SKM-1 treated with dmso at 0.1 percent for 144 hours (cell line): ENCODE measurements around the gene SLC4A11.
"Not testable (repeated sequence)": the region's sequence is repeated elsewhere in the genome, so short reads cannot be mapped to it uniquely, and the experiment has no call there.

ENCODE experiments used
- DNase-seq: peaks from one replicate; lab custom pipeline; 2025; ENCODE audit not compliant: unreplicated experiment; lab: John Stamatoyannopoulos, UW

SLC4A11 gene

GRCh38 chr20:3229158-3229557 lies 9.8 kb downstream of the SLC4A11 start:
- no peak for DNase-seq

GRCh38 chr20:3228750-3229032 lies 10.3 kb downstream of the SLC4A11 start:
- no peak for DNase-seq

- no peak for DNase-seq
Measured at GRCh38 chr20:3227936-3228749, 10.8 kb downstream of the SLC4A11 start.

- no peak for DNase-seq
Measured at GRCh38 chr20:3227506-3227905, 11.5 kb downstream of the SLC4A11 start.

- DNase-seq: no peak
Measured at GRCh38 chr20:3226864-3227263, 12.1 kb downstream of the SLC4A11 start.

- DNase-seq: no peak
Measured at GRCh38 chr20:3226093-3226492, 12.9 kb downstream of the SLC4A11 start.

- DNase-seq: no peak
Measured at GRCh38 chr20:3224681-3225421, 14.1 kb downstream of the SLC4A11 start.

GRCh38 chr20:3223994-3224680 lies 14.9 kb downstream of the SLC4A11 start:
- DNase-seq: no peak

- no peak for DNase-seq
Measured at GRCh38 chr20:3223651-3223993, 15.4 kb downstream of the SLC4A11 start.

GRCh38 chr20:3222635-3223600 lies 16.1 kb downstream of the SLC4A11 start:
- no peak for DNase-seq

- no peak for DNase-seq
Measured at GRCh38 chr20:3221398-3222226, 17.4 kb downstream of the SLC4A11 start.

GRCh38 chr20:3218307-3218988 lies 20.5 kb downstream of the SLC4A11 start:
- DNase-seq: no peak

- not testable (repeated sequence) for DNase-seq
Measured at GRCh38 chr20:3215359-3215917, 23.6 kb downstream of the SLC4A11 start.

- DNase-seq: no peak
Measured at GRCh38 chr20:3213226-3213625, 25.8 kb downstream of the SLC4A11 start.

- DNase-seq: no peak
Measured at GRCh38 chr20:3210346-3210745, 28.6 kb downstream of the SLC4A11 start.

GRCh38 chr20:3209946-3210317 lies 29.1 kb downstream of the SLC4A11 start:
- DNase-seq: no peak

- DNase-seq: peak; percentile 27
Measured at GRCh38 chr20:3209257-3209945, 29.6 kb downstream of the SLC4A11 start, which contains the start of gene ITPA. Gene ITPA (plus strand): TSS chr20:3209498. CDS start chr20:3209552, 54 bp downstream.

GRCh38 chr20:3208786-3209256 lies 30.2 kb downstream of the SLC4A11 start:
- no peak for DNase-seq
